Measurements from ENCODE around the gene C4orf50.

GRCh38 chr4:6042293-6043063 is 24.2 kb upstream of the C4orf50 start:
- TF ChIP-seq, protein P1, sequence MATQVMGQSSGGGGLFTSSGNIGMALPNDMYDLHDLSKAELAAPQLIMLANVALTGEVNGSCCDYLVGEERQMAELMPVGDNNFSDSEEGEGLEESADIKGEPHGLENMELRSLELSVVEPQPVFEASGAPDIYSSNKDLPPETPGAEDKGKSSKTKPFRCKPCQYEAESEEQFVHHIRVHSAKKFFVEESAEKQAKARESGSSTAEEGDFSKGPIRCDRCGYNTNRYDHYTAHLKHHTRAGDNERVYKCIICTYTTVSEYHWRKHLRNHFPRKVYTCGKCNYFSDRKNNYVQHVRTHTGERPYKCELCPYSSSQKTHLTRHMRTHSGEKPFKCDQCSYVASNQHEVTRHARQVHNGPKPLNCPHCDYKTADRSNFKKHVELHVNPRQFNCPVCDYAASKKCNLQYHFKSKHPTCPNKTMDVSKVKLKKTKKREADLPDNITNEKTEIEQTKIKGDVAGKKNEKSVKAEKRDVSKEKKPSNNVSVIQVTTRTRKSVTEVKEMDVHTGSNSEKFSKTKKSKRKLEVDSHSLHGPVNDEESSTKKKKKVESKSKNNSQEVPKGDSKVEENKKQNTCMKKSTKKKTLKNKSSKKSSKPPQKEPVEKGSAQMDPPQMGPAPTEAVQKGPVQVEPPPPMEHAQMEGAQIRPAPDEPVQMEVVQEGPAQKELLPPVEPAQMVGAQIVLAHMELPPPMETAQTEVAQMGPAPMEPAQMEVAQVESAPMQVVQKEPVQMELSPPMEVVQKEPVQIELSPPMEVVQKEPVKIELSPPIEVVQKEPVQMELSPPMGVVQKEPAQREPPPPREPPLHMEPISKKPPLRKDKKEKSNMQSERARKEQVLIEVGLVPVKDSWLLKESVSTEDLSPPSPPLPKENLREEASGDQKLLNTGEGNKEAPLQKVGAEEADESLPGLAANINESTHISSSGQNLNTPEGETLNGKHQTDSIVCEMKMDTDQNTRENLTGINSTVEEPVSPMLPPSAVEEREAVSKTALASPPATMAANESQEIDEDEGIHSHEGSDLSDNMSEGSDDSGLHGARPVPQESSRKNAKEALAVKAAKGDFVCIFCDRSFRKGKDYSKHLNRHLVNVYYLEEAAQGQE (IDR thresholded peaks at IDR 0.05; ENCODE audit: insufficient read depth in 1 of 2, low read depth in 2 of 2, low read length in 2 of 2): no peak
- no peak for TF ChIP-seq TAF1 (IDR thresholded peaks at IDR 0.05; ENCODE audit: borderline replicate concordance, insufficient read depth, low read length)

Measured in PFSK-1 (cell line).